Keratinocyte (primary cell): ENCODE data around the gene CYP2E1.
"Not testable (repeated sequence)": the region's sequence is repeated elsewhere in the genome, so short reads cannot be mapped to it uniquely, and the experiment has no call there.

Experiments
- CTCF ChIP-seq, 3 experiments: IDR thresholded peaks in 1 of 3; conservative IDR thresholded peaks in 1 of 3; optimal IDR thresholded peaks in 1 of 3; 2 replicates in 2 of 3; 3 replicates in 1 of 3; pipeline versions ENCODE3 to v1.5.1; 2011; ENCODE audit warnings: low read length in 3 of 3, mild to moderate bottlenecking in 3 of 3, moderate library complexity in 2 of 3, control low read depth in 1 of 3, inconsistent platforms in 1 of 3; ENCODE audit not compliant: insufficient read depth in 2 of 3; ENCODE audit errors: extremely low read depth in 1 of 3
- EZH2 ChIP-seq: IDR thresholded peaks from one replicate; pipeline ENCODE4 v1.6.1; 2012; ENCODE audit warnings: inconsistent platforms, mild to moderate bottlenecking, low read length, moderate library complexity

GRCh38 chr10:133493562-133493961 lies 33.6 kb upstream of the CYP2E1 start:
- TF ChIP-seq CTCF (optimal IDR thresholded peaks at IDR 0.05 in 1 of 3, IDR thresholded peaks at IDR 0.05 in 1 of 3, conservative IDR thresholded peaks at IDR 0.05 in 1 of 3; ENCODE audit: extremely low read depth in 1 of 3, insufficient read depth in 2 of 3, low read length in 3 of 3); EZH2: not testable (repeated sequence)
